Measurements from ENCODE around the gene ZMYM3. TPM values are rescaled to one million over a fixed set of nuclear protein-coding genes. Genes with fewer than 3 reads are reported as not detected.

Gene ZMYM3
- total RNA-seq, 1 donor from 2014 or later: 14.2 TPM

GRCh38 chrX:71253253-71254091 lies 468 bp downstream of the ZMYM3 start:
- DNase-seq: peak; percentile 72

- DNase-seq: no peak
Observed at GRCh38 chrX:71252221-71252620, 1.7 kb downstream of the ZMYM3 start.

DNA sequence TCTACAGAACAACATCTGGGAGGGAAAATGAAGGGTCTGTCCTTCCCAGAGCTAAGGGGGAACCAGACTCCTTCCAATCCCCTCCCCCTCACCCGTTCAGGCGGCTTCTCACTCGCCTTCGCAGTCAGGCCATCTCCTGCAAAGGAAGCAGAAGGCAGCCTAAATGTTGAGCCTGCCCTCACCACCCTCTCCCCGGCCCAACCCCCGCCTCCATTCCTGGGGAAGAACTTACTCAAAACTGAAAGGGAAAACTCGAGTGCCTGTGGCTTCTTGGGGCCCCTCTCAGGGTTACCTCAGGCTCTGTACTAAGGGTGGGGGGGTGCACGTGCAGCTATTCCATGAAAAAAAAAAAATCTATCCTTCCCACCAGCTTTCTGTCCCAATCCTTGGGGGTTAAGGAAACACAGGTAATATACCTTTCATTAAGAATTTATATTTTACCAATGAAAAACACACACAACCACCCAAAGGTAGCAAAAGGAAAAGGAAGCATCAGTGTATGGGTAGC lies 2.4 kb downstream of the ZMYM3 start:
- no peak for DNase-seq

GRCh38 chrX:71250841-71251240 lies 3.1 kb downstream of the ZMYM3 start:
- no peak for DNase-seq

- DNase-seq: no peak
Observed at GRCh38 chrX:71245159-71245558, 8.8 kb downstream of the ZMYM3 start.

- DNase-seq: no peak
Observed at GRCh38 chrX:71244359-71245128, 9.4 kb downstream of the ZMYM3 start.

DNA sequence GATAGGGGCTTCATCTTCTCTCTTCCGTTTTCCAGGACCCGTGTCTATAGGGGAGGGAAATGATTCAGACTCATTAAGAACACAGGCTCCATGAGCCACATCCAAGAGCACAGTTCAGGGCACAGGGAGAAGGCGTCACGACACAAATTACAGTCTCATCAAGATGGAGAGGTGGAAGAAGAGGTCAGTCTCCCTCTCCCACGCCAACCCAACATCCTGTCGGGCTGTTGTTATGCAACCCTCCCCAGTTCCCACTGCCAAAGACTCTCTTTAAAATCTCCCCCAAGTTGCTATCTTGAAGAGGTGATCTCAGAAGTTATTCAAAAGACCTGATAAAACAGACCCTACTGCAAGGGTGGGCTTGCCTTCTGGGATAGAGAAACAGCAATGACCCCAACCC lies 12.6 kb downstream of the ZMYM3 start:
- DNase-seq: no peak

DNA sequence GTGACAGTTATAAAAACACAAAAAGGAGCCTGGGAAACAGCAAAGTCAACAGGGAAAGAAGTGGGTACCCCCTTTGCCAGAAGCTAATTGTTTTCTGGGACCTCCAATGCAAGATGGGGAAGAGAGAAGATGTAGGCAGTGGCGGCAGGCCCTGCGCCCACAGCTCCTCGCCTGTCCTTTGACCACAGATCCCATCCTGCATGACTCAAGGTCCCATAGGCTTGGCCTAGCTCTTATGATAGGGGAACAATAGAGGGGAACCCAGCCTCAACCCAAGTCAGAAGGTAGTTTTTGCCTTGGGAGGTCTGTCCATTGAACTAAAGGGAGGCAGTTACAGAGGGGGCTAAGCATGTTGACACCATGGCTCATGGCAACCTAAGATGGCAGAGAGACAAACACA lies 14.2 kb downstream of the ZMYM3 start:
- DNase-seq: no peak

DNA sequence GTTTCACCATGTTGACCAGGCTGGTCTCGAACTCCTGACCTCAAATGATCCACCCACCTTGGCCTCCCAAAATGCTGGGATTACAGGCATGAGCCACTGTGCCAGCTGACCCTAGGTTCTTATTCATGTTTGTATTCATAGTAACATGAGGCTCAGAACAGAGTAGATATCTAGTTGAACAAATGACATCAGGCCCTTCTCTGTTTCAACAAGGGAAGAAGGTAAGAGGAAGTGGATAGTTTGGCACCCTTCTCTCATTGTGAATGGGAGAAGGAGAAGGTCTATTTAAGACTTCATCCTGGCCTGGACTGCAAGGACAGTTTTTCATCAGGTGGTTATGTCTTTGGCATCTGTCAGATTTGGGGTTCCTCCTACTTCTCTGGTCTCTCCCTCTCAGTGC lies 17.1 kb downstream of the ZMYM3 start:
- DNase-seq: no peak

- no peak for DNase-seq
Observed at GRCh38 chrX:71235482-71235881, 18.5 kb downstream of the ZMYM3 start.

DNA sequence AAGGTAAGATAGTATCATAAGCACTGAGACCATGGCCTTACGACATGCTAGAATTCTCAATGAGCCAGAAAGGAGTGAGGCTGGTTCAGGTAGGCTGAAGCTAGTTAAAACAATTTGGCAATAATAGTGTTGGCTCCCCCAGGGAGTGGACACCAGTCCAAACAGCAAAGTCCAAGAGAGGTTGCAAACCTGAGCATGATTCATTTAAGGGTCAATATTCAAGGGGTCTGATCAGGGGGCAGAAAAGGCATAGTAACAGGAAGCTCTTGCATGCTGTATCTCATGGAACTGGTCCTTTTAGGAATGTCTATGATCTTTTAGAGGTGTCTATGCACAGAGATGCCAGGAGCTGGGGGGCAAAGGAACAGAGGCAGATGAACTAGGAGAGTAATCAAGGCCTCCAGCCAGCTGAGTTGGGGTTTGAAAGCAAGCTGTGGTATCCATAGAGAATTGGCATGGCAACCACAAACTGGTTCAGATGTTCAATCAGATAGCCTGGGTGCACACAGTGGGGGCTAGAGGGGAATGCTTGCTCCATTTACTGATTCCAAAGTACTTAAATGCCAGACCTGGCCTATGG lies 25.8 kb downstream of the ZMYM3 start:
- no peak for DNase-seq

- no peak for DNase-seq
Observed at GRCh38 chrX:71227370-71228062, 26.4 kb downstream of the ZMYM3 start.

DNA sequence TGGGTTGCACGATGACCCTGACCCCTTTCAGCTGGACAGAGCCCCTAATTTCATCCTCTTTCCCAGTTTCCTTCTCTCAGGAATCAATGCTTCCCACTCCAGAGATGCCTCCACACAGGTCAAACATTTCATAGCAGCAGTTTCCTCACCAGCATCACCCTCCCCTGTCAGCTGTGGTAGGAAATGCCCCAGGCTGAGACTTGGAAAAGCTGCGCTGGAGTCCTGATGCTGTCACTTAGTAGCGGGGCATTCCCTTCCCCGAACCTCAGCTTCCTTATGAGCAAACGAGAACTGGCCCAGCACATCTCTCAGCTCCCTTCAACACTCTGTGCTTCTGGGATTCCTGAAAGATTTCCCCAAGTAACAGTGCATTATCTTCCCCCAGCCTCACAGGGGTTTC lies 28.3 kb downstream of the ZMYM3 start:
- DNase-seq: no peak

DNA sequence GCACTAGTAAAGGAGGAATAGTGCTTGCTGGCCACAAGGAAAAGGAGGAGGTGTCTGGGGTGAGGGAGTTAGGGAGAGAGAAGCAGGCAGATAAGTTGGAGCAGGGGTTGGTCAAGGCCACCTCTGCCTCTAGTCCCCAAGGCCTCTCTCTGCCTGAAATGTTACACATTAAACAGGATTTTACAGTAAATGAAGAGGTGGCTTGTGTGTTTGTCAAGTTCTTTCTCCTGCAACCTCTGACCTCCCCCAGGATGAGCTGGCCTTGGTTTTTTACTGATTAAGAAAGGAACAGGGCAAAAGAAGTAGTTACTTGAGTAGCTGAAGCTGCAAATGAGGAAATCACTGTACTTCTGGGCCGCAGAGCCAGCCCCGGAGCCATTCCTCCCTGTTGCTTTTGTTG lies 28.9 kb downstream of the ZMYM3 start:
- no peak for DNase-seq

DNA sequence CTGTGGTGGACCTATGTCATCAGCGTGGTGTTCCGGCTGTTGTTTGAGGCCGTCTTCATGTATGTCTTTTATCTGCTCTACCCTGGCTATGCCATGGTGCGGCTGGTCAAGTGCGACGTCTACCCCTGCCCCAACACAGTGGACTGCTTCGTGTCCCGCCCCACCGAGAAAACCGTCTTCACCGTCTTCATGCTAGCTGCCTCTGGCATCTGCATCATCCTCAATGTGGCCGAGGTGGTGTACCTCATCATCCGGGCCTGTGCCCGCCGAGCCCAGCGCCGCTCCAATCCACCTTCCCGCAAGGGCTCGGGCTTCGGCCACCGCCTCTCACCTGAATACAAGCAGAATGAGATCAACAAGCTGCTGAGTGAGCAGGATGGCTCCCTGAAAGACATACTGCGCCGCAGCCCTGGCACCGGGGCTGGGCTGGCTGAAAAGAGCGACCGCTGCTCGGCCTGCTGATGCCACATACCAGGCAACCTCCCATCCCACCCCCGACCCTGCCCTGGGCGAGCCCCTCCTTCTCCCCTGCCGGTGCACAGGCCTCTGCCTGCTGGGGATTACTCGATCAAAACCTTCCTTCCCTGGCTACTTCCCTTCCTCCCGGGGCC lies 29.7 kb downstream of the ZMYM3 start:
- no peak for DNase-seq

GRCh38 chrX:71222929-71223328 lies 31.0 kb downstream of the ZMYM3 start, which contains the start of gene GJB1:
GJB1 (plus strand) TSS chrX:71223224; CDS start chrX:71223708, 484 bp downstream.
- no peak for DNase-seq

GRCh38 chrX:71221145-71221544 lies 32.8 kb downstream of the ZMYM3 start:
- no peak for DNase-seq

DNA sequence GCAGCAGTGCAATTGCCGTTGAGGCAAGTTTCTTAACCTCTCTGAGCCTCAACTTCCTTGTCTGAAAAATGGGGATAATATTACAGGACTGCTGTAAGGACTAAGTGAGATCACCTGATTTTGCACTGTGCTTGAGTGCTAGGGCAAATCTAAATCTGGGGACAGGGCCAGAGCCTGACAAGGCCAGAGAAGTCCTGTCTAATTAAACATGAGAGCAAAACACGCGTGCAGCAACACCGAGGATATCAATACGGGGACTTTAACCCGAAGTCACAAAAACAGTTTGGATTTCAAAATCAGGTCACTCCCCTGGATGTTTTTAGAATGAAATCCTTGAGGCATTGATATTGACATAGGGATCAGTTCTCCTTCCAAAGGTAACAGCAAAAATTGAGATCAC lies 36.6 kb downstream of the ZMYM3 start:
- no peak for DNase-seq

DNA sequence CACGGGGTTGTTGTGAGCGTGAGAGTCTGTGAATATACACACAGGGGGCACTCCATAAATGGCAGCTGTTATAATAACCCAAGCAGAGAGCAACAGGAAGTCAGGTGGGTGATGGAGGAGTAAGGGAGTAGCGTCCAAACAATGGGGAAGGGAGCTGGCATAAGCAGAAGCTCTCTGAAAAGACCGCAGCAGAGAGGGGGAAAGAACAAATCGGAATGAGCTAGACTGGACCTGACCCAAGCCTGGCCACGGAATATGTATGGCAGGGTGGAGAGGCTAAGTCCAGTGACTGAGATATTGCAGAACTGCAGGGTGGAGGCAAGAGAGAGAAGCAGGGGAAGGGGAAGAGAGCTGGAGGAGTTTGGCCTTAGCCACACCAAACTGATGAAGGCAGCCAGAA lies 37.5 kb downstream of the ZMYM3 start:
- DNase-seq: peak; percentile 6

- no peak for DNase-seq
Observed at GRCh38 chrX:71215338-71215912, 38.5 kb downstream of the ZMYM3 start.

- no peak for DNase-seq
Observed at GRCh38 chrX:71214604-71215337, 39.2 kb downstream of the ZMYM3 start.

Data from tongue (tissue), 2 donors.